ENCODE results near the gene CHST13.

Gene CHST13

GRCh38 chr3:126488886-126489569 is 34.9 kb upstream of the CHST13 start:
- no peak for DNase-seq

GRCh38 chr3:126490619-126491018 is 33.3 kb upstream of the CHST13 start:
- DNase-seq = no peak

GRCh38 chr3:126491221-126492013 is 32.5 kb upstream of the CHST13 start:
- no peak for DNase-seq

GRCh38 chr3:126493051-126493450 is 30.9 kb upstream of the CHST13 start:
- no peak for DNase-seq

- no peak for DNase-seq
Measured at GRCh38 chr3:126493739-126494138, 30.2 kb upstream of the CHST13 start.

- no peak for DNase-seq
Measured at GRCh38 chr3:126494204-126494969, 29.6 kb upstream of the CHST13 start.

- no peak for DNase-seq
Measured at GRCh38 chr3:126494970-126495230, 29.1 kb upstream of the CHST13 start.

- no peak for DNase-seq
Measured at GRCh38 chr3:126495786-126496185, 28.2 kb upstream of the CHST13 start.

- DNase-seq = no peak
Measured at GRCh38 chr3:126496894-126497850, 26.8 kb upstream of the CHST13 start.

GRCh38 chr3:126497956-126498355 is 26.0 kb upstream of the CHST13 start:
- no peak for DNase-seq

- DNase-seq = no peak
Measured at GRCh38 chr3:126498461-126498860, 25.5 kb upstream of the CHST13 start.

GRCh38 chr3:126498929-126499328 is 25.0 kb upstream of the CHST13 start:
- no peak for DNase-seq

- DNase-seq = no peak
Measured at GRCh38 chr3:126499401-126499800, 24.6 kb upstream of the CHST13 start.

- DNase-seq = no peak
Measured at GRCh38 chr3:126500016-126500415, 23.9 kb upstream of the CHST13 start.

GRCh38 chr3:126501054-126501453 is 22.9 kb upstream of the CHST13 start:
- no peak for DNase-seq

GRCh38 chr3:126501736-126502135 is 22.2 kb upstream of the CHST13 start:
- DNase-seq = no peak

- DNase-seq = no peak
Measured at GRCh38 chr3:126502656-126503055, 21.3 kb upstream of the CHST13 start.

- DNase-seq = no peak
Measured at GRCh38 chr3:126503701-126504100, 20.3 kb upstream of the CHST13 start.

GRCh38 chr3:126507886-126508285 is 16.1 kb upstream of the CHST13 start:
- DNase-seq = no peak

GRCh38 chr3:126508564-126508964 is 15.4 kb upstream of the CHST13 start:
- DNase-seq = no peak

- DNase-seq = peak; percentile 74
Measured at GRCh38 chr3:126509597-126510307, 14.2 kb upstream of the CHST13 start.

- no peak for DNase-seq
Measured at GRCh38 chr3:126510308-126510910, 13.5 kb upstream of the CHST13 start.

Measured in NCI-H1694 treated with DMSO at 0.1 percent for 48 hours (cell line).